Measurements from ENCODE around the gene SNX25. TPM values are rescaled to one million over a fixed set of nuclear protein-coding genes. Genes with fewer than 3 reads are reported as not detected.

The SNX25 gene
- total and polyA plus RNA-seq, 3 donors from 2014 or later = 20.2 to 50.5 (median 45.0) TPM

DNA sequence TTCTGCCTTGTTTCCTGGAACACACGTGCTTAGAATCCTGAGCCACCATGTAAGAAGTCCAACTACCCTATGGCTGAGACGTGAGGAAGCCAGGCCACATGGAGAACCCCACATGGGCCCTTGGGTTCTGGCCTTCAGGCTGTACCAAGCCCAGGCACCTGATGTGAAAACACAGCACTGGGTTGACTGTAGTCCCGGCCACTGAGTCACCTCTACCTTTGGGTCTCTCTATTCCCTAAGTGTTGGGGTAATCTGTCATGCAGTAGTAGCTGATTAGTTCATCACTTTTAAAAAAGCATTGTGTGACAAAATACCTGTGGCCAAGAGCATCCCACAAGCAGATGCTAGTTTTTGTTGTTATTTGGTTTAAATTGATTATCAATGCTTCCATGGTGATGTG lies 29.9 kb upstream of the SNX25 start:
- H3K9me3 ChIP-seq = no peaks in the 10 kb centered on the region
- TF ChIP-seq, protein P1, sequence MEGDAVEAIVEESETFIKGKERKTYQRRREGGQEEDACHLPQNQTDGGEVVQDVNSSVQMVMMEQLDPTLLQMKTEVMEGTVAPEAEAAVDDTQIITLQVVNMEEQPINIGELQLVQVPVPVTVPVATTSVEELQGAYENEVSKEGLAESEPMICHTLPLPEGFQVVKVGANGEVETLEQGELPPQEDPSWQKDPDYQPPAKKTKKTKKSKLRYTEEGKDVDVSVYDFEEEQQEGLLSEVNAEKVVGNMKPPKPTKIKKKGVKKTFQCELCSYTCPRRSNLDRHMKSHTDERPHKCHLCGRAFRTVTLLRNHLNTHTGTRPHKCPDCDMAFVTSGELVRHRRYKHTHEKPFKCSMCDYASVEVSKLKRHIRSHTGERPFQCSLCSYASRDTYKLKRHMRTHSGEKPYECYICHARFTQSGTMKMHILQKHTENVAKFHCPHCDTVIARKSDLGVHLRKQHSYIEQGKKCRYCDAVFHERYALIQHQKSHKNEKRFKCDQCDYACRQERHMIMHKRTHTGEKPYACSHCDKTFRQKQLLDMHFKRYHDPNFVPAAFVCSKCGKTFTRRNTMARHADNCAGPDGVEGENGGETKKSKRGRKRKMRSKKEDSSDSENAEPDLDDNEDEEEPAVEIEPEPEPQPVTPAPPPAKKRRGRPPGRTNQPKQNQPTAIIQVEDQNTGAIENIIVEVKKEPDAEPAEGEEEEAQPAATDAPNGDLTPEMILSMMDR (IDR thresholded peaks at IDR 0.05) = no peak
- no peak for TF ChIP-seq POLR2A (IDR thresholded peaks at IDR 0.05)
- H3K4me3 ChIP-seq = no peak overlapping the region
- no peak overlapping the region for H3K27ac ChIP-seq
- H3K4me1 ChIP-seq = peaks cover 5% of the 10 kb centered on the region
- 86 to 98% methylated on average over 2 to 3 of the region's 3 CpGs for WGBS, 2 donors
- intact Hi-C loops (cut with DNase I; ENCODE audit: low total_unique reads) = no loop called here
- DNase-seq = no peak
- H3K27me3 ChIP-seq = no peaks in the 10 kb centered on the region
- H3K36me3 ChIP-seq (ENCODE audit: low read depth, missing control alignments) = no peaks in the 10 kb centered on the region

DNA sequence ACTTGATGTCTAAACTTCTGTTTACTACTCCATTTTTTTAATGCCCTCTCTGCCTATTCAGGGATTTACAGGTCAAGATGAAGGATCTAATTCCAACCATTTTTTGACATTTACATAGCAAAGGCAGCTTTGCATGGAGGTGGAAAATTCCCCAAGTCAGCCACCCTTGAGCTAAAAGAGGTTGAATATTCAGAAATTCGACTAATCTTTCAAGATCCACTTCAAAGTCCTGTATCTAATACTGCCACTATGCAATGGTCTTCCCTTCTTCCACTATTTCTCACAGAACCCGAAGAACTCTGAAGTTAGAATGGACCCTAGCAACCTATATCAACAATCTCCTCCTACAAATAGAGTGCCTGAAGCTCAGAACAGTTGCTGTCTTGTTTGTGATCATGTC lies 27.2 kb upstream of the SNX25 start:
- H3K27me3 ChIP-seq = no peaks in the 10 kb centered on the region
- H3K4me1 ChIP-seq = peaks cover 5% of the 10 kb centered on the region
- H3K36me3 ChIP-seq (ENCODE audit: low read depth, missing control alignments) = peaks cover 2% of the 10 kb centered on the region
- TF ChIP-seq POLR2A (IDR thresholded peaks at IDR 0.05) = no peak
- TF ChIP-seq, protein P1 (IDR thresholded peaks at IDR 0.05) = no peak
- H3K9me3 ChIP-seq = no peaks in the 10 kb centered on the region
- no peak overlapping the region for H3K4me3 ChIP-seq
- H3K27ac ChIP-seq = no peak overlapping the region
- intact Hi-C loops (cut with DNase I; ENCODE audit: low total_unique reads) = no loop called here
- no peak for DNase-seq
- 76 to 80% methylated on average over 2 of the region's 2 CpGs for WGBS, 2 donors

DNA sequence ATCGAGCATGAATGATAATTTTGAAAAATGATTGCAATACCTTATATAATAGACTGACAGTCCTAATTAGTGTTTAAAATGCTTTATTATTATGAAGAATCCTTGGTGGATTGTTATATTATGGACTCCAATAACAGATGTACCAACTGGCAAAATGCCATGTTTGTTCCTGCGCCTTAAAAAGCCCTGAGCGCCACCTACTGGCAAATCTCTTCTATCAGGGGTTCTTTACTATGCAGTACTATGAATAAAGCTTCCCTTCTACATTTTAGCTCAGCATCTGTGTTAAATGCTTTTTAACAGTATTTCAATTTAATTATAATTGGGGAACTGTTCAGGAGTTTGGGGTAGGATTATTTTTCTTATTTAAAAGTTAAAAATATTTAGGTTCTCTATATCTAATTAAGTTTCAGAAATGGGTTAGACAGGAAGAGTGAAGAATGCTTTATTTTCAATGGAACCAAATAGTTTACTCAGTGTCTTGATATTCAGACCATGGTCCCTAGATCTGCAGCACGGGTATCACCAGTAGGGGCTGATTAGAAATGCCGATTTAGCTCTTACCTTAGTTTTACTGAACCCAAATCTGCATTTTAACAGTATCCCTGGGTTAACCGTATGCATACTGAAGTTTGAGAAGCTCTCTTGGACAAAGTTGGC lies 25.6 kb upstream of the SNX25 start:
- Histone ChIP-seq H3K36me3 (ENCODE audit: low read depth, missing control alignments) (peaks cover 2% of the 10 kb centered on the region), H3K27ac (no peak overlapping the region), H3K27me3 (no peaks in the 10 kb centered on the region), H3K4me3 (no peak overlapping the region), H3K4me1 (peaks cover 5% of the 10 kb centered on the region), H3K9me3 (no peaks in the 10 kb centered on the region)
- WGBS, 2 donors = 48 to 52% methylated on average over 6 of the region's 6 CpGs
- no peak for TF ChIP-seq POLR2A (IDR thresholded peaks at IDR 0.05)
- TF ChIP-seq, protein P1 (IDR thresholded peaks at IDR 0.05) = peak; percentile 77 to 85 (median 82)
- intact Hi-C loops (cut with DNase I; ENCODE audit: low total_unique reads) = no loop called here
- DNase-seq = peak; percentile 96

DNA sequence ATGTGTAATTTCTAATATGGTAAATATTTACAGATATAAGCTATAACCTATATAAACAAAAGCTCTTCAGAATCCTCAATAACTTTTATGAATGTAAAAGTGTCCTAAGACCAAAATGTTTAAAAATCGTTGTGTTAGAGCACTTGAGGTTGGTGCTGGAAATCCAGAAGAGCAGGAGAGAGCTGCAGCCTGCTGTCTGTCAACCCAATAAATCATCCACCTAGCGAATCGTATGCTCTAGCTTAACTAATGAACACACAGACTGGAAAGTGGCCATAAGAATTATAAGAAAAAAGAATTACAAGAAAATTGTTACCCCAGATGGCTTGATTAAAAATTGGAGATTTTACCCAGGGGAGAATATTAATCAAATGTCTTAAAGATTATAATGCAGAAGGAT lies 22.6 kb upstream of the SNX25 start:
- no peak for DNase-seq
- TF ChIP-seq POLR2A (IDR thresholded peaks at IDR 0.05) = no peak
- TF ChIP-seq, protein P1 (IDR thresholded peaks at IDR 0.05) = no peak

More for the DNA sequence above, 22.6 kb upstream of the SNX25 start:
- no peak overlapping the region for H3K4me3 ChIP-seq
- H3K27me3 ChIP-seq = no peaks in the 10 kb centered on the region
- H3K27ac ChIP-seq = no peak overlapping the region
- H3K9me3 ChIP-seq = no peaks in the 10 kb centered on the region
- H3K4me1 ChIP-seq = no peaks in the 10 kb centered on the region
- WGBS, 2 donors = 68 to 75% methylated on average over 3 of the region's 3 CpGs
- peaks cover 2% of the 10 kb centered on the region for H3K36me3 ChIP-seq (ENCODE audit: low read depth, missing control alignments)
- intact Hi-C loops (cut with DNase I; ENCODE audit: low total_unique reads) = no loop called here
